H9 (cell line): Measurements from ENCODE around the gene TRIM32. TPM values are rescaled to one million over a fixed set of nuclear protein-coding genes. Genes with fewer than 3 reads are reported as not detected.

Experiments used
- DNase-seq: peaks from one replicate; pipeline ENCODE4 v3.0.0-alpha.2; 2017
- H2AFZ ChIP-seq: one replicate; pipeline ENCODE4 v1.6.1; 2013; ENCODE audit warnings: mild to moderate bottlenecking, low read length, control low read depth, moderate library complexity
- H2AK5ac ChIP-seq: 2 replicates; pipeline ENCODE4 v1.6.1; 2013; ENCODE audit warnings: low read length, control low read depth, mixed read lengths; ENCODE audit not compliant: insufficient read length
- H2BK120ac ChIP-seq: one replicate; pipeline ENCODE4 v1.6.1; 2013; ENCODE audit warnings: low read depth, mild to moderate bottlenecking, low read length, control low read depth, inconsistent platforms; ENCODE audit not compliant: poor library complexity, severe bottlenecking
- H2BK12ac ChIP-seq: 2 replicates; pipeline ENCODE4 v1.6.1; 2013; ENCODE audit warnings: low read length, control low read depth, mixed read lengths, low read depth; ENCODE audit not compliant: insufficient read length
- H2BK15ac ChIP-seq: 2 replicates; pipeline ENCODE4 v1.6.1; 2013; ENCODE audit warnings: low read depth, low read length, control low read depth
- H2BK20ac ChIP-seq: one replicate; pipeline ENCODE4 v1.6.1; 2013; ENCODE audit warnings: low read depth, mild to moderate bottlenecking, low read length, control low read depth, inconsistent platforms; ENCODE audit not compliant: poor library complexity, severe bottlenecking
- H2BK5ac ChIP-seq: 2 replicates; pipeline ENCODE4 v1.6.1; 2013; ENCODE audit warnings: low read length, control low read depth, mixed read lengths; ENCODE audit not compliant: insufficient read length
- H3K14ac ChIP-seq: 2 replicates; pipeline ENCODE4 v1.6.1; 2013; ENCODE audit warnings: low read length, control low read depth; ENCODE audit not compliant: insufficient read depth
- H3K18ac ChIP-seq: 2 replicates; pipeline ENCODE4 v1.6.1; 2013; ENCODE audit warnings: low read depth, mild to moderate bottlenecking, mixed read lengths, low read length, control low read depth; ENCODE audit not compliant: insufficient read length
- H3K23ac ChIP-seq: 2 replicates; pipeline ENCODE4 v1.6.1; 2013; ENCODE audit warnings: low read length, control low read depth, mixed read lengths, low read depth; ENCODE audit not compliant: insufficient read length
- H3K23me2 ChIP-seq: 2 replicates; pipeline ENCODE4 v1.6.1; 2013; ENCODE audit warnings: low read depth, mild to moderate bottlenecking, mixed read lengths, low read length, control low read depth; ENCODE audit not compliant: insufficient read length, poor library complexity, severe bottlenecking
- H3K27ac ChIP-seq: 2 replicates; pipeline ENCODE4 v1.5.1; 2013; ENCODE audit warnings: low read length, control low read depth, mixed read lengths, low read depth; ENCODE audit not compliant: insufficient read length
- H3K27me3 ChIP-seq: 2 replicates; pipeline ENCODE4 v1.6.1; 2013; ENCODE audit warnings: low read length, control low read depth, inconsistent platforms; ENCODE audit not compliant: insufficient read depth
- H3K4ac ChIP-seq: 2 replicates; pipeline ENCODE4 v1.6.1; 2013; ENCODE audit warnings: low read depth, mild to moderate bottlenecking, control low read depth, inconsistent platforms, low read length, moderate library complexity
- H3K4me1 ChIP-seq: 2 replicates; pipeline ENCODE4 v1.6.1; 2013; ENCODE audit warnings: low read length, control low read depth, inconsistent platforms; ENCODE audit not compliant: insufficient read depth
- H3K4me2 ChIP-seq: 2 replicates; pipeline ENCODE4 v1.6.1; 2013; ENCODE audit warnings: low read length, control low read depth, mixed read lengths; ENCODE audit not compliant: insufficient read length, insufficient read depth
- H3K56ac ChIP-seq: 2 replicates; pipeline ENCODE4 v1.6.1; 2013; ENCODE audit warnings: low read depth, mild to moderate bottlenecking, mixed read lengths, low read length, control low read depth; ENCODE audit not compliant: insufficient read length
- H3K79me1 ChIP-seq: 2 replicates; pipeline ENCODE4 v1.6.1; 2013; ENCODE audit warnings: low read depth, mild to moderate bottlenecking, moderate library complexity, low read length, control low read depth, inconsistent platforms; ENCODE audit not compliant: insufficient read depth, poor library complexity, severe bottlenecking
- H3K79me2 ChIP-seq: 2 replicates; pipeline ENCODE4 v1.6.1; 2013; ENCODE audit warnings: low read length, control low read depth, inconsistent platforms; ENCODE audit not compliant: insufficient read depth
- H3K9ac ChIP-seq: 2 replicates; pipeline ENCODE4 v1.6.1; 2013; ENCODE audit warnings: low read length, control low read depth, mixed read lengths; ENCODE audit not compliant: insufficient read length; ENCODE audit errors: extremely low read depth
- H3K9me3 ChIP-seq: one replicate; pipeline ENCODE4 v1.6.1; 2013; ENCODE audit warnings: low read depth, low read length, inconsistent platforms; ENCODE audit not compliant: control insufficient read depth
- H3T11ph ChIP-seq: one replicate; pipeline ENCODE4 v1.6.1; 2013; ENCODE audit warnings: mild to moderate bottlenecking, low read length, control low read depth, inconsistent platforms
- H4K20me1 ChIP-seq: one replicate; pipeline ENCODE4 v1.6.1; 2013; ENCODE audit not compliant: control insufficient read depth, insufficient read length, insufficient read depth
- H4K5ac ChIP-seq: 2 replicates; pipeline ENCODE4 v1.6.1; 2013; ENCODE audit warnings: low read depth, mild to moderate bottlenecking, mixed read lengths, low read length, control low read depth; ENCODE audit not compliant: insufficient read length
- H4K8ac ChIP-seq: replicated peaks from 2 replicates; pipeline ENCODE4 v1.6.1; 2013; ENCODE audit warnings: low read length, control low read depth, mixed read lengths, low read depth; ENCODE audit not compliant: insufficient read length
- H4K91ac ChIP-seq: 2 replicates; pipeline ENCODE4 v1.6.1; 2013; ENCODE audit warnings: low read depth, mild to moderate bottlenecking, moderate library complexity, mixed read lengths, low read length, control low read depth; ENCODE audit not compliant: insufficient read length
- H3K27ac Mint-ChIP-seq, 3 experiments: 2 replicates in 2 of 3; 3 replicates in 1 of 3; pipeline ENCODE4 v1.8.0; 2020 to 2021; ENCODE audit warnings: mixed read lengths in 3 of 3, mild to moderate bottlenecking in 1 of 3, moderate library complexity in 1 of 3
- H3K27me3 Mint-ChIP-seq: 2 replicates; pipeline ENCODE4 v1.8.0; 2021; ENCODE audit warnings: low read depth, mild to moderate bottlenecking, moderate library complexity, mixed read lengths
- H3K36me3 Mint-ChIP-seq, 3 experiments: 2 replicates in 2 of 3; 3 replicates in 1 of 3; pipeline ENCODE4 v1.8.0; 2020 to 2021; ENCODE audit warnings: low read depth in 3 of 3, mixed read lengths in 3 of 3; ENCODE audit not compliant: insufficient read depth in 1 of 3
- H3K4me1 Mint-ChIP-seq, 2 experiments: 2 replicates each; pipeline ENCODE4 v1.8.0; 2020; ENCODE audit warnings: mixed read lengths in 2 of 2
- H3K4me3 Mint-ChIP-seq, 2 experiments: 2 replicates in 1 of 2; 3 replicates in 1 of 2; pipeline ENCODE4 v1.8.0; 2020 to 2021; ENCODE audit warnings: mild to moderate bottlenecking in 2 of 2, mixed read lengths in 2 of 2, moderate library complexity in 1 of 2
- H3K9me3 Mint-ChIP-seq, 2 experiments: 2 replicates in 1 of 2; 3 replicates in 1 of 2; pipeline ENCODE4 v1.8.0; 2020; ENCODE audit warnings: mild to moderate bottlenecking in 2 of 2, mixed read lengths in 2 of 2, moderate library complexity in 1 of 2
- WGBS: extraction: QIAGEN DNeasy Blood & Tissue Kit; methylation state at CpG from one replicate; pipeline ENCODE4 v1.1.7; 2013; ENCODE audit warnings: missing lambda C conversion rate, low lambda C conversion rate, mixed read lengths; ENCODE audit not compliant: insufficient read length; ENCODE audit errors: extremely low coverage; 5-methylcytosine and 5-hydroxymethylcytosine counted together
- total RNA-seq: library from RNA; stranded (reverse); gene quantifications from 2 replicates; pipeline ENCODE4 v1.2.1, GENCODE V29; 2021
- TF ChIP-seq, protein P1 (sequence below): fragments of 200-600 bp; sonication (generic); conservative IDR thresholded peaks from 3 replicates; pipeline ENCODE4 v1.8.0; 2021; ENCODE audit warnings: antibody characterized with exemption, mild to moderate bottlenecking

TRIM32 gene
- total RNA-seq, 1 experiment from 2014 or later = 12.9 TPM

DNA sequence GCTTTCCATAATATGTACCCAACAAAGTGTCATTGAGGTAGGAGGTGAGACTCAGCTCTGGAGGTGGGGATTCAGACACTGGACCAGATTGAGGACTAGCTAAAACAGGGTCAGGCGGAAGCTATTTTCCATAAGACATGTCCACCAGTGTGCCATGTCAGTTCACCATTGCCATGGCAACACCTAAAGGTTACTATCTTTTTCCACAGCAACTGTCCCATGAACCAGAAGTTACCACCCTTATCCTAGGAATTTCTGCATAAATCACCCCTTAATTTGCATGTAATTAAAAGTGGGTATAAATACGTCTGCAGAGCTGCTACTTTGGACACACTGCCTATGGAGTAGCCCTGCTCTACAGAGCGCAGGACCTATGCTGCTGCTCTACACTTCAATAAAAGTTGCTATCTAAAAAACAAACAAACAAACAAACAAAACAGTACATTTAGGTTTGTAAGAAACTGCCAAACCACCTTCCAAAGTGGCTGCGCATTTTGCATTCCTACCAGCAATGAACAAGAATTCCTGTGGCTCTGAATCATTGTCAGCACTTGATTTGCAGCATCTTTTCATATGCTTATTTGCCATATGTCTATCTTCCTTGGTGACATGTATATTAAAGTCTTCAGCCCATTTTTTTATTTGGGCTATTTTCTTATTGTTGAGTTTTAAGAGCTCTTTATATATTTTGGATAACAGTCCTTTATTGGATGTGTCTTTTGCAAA, 18.0 kb upstream of the TRIM32 start:
- Mint-ChIP-seq H3K4me3 (no peak overlapping the region), H3K4me1 (no peaks in the 10 kb centered on the region), H3K9me3 (peaks cover 20 to 23% of the 10 kb centered on the region in 2 experiments), H3K27ac (no peak overlapping the region), H3K27me3 (no peaks in the 10 kb centered on the region), H3K36me3 (peaks cover 14 to 27% (median 23%) of the 10 kb centered on the region in 3 experiments)
- Histone ChIP-seq H3K18ac (no peak overlapping the region), H3K9ac (no peak overlapping the region), H4K91ac (no peak overlapping the region), H3K4me1 (no peaks in the 10 kb centered on the region; the same call in 1 of the 2 replicates), H2BK20ac (no peak overlapping the region), H3K9me3 (peaks cover 5% of the 10 kb centered on the region), H3K14ac (no peak overlapping the region), H4K5ac (no peak overlapping the region), H2AK5ac (no peak overlapping the region), H4K20me1 (no peaks in the 10 kb centered on the region), H3K79me1 (no peaks in the 10 kb centered on the region), H3K56ac (no peak overlapping the region), H2BK120ac (no peak overlapping the region), H3K23me2 (no peaks in the 10 kb centered on the region), H3K4me2 (no peak overlapping the region), H3K79me2 (no peaks in the 10 kb centered on the region), H3K4ac (no peak overlapping the region), H4K8ac (no peak overlapping the region), H2BK12ac (no peak overlapping the region), H2BK15ac (no peak overlapping the region), H3T11ph (no peak overlapping the region), H3K27me3 (no peaks in the 10 kb centered on the region), H2AFZ (no peak overlapping the region), H3K23ac (no peak overlapping the region), H3K27ac (no peak overlapping the region), H2BK5ac (no peak overlapping the region)
- no peak for DNase-seq
- no CpG with 5 or more reads among the region's 4 CpGs for WGBS
- TF ChIP-seq, protein P1, sequence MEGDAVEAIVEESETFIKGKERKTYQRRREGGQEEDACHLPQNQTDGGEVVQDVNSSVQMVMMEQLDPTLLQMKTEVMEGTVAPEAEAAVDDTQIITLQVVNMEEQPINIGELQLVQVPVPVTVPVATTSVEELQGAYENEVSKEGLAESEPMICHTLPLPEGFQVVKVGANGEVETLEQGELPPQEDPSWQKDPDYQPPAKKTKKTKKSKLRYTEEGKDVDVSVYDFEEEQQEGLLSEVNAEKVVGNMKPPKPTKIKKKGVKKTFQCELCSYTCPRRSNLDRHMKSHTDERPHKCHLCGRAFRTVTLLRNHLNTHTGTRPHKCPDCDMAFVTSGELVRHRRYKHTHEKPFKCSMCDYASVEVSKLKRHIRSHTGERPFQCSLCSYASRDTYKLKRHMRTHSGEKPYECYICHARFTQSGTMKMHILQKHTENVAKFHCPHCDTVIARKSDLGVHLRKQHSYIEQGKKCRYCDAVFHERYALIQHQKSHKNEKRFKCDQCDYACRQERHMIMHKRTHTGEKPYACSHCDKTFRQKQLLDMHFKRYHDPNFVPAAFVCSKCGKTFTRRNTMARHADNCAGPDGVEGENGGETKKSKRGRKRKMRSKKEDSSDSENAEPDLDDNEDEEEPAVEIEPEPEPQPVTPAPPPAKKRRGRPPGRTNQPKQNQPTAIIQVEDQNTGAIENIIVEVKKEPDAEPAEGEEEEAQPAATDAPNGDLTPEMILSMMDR = no peak
